Measurements from ENCODE around the gene RSPRY1. TPM values are rescaled to one million over a fixed set of nuclear protein-coding genes. Genes with fewer than 3 reads are reported as not detected.

The RSPRY1 gene
- total and polyA plus RNA-seq, 9 donors: 15.9 to 42.1 (median 28.3) TPM

DNA sequence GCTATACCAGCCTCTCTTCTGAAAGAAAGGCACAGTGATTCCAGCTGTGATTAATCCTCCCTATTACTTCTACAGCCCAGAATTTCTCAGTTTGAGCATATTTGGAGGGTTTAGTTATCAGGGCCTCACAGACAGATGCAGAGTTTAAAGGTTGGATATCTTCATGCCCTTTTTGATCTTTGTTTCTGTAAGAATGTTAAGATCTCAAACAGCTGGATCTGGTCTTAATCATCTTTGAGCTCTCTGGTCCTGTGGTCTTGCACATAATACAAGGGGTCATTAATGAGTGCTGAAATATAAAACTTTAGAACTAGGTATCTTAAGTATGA, 49.9 kb downstream of the RSPRY1 start:
- Histone ChIP-seq H3K27me3 (no peaks in the 10 kb centered on the region), H3K4me3 (no peak overlapping the region), H3K9me3 (no peaks in the 10 kb centered on the region), H3K27ac (no peak overlapping the region), H3K4me1 (ENCODE audit: insufficient read depth) (no peaks in the 10 kb centered on the region), H3K36me3 (no peaks in the 10 kb centered on the region)
- no peak for DNase-seq
- TF ChIP-seq POLR2A (IDR thresholded peaks at IDR 0.05) (no peak), EP300 (IDR thresholded peaks at IDR 0.05) (no peak)
- TF ChIP-seq, protein P1, sequence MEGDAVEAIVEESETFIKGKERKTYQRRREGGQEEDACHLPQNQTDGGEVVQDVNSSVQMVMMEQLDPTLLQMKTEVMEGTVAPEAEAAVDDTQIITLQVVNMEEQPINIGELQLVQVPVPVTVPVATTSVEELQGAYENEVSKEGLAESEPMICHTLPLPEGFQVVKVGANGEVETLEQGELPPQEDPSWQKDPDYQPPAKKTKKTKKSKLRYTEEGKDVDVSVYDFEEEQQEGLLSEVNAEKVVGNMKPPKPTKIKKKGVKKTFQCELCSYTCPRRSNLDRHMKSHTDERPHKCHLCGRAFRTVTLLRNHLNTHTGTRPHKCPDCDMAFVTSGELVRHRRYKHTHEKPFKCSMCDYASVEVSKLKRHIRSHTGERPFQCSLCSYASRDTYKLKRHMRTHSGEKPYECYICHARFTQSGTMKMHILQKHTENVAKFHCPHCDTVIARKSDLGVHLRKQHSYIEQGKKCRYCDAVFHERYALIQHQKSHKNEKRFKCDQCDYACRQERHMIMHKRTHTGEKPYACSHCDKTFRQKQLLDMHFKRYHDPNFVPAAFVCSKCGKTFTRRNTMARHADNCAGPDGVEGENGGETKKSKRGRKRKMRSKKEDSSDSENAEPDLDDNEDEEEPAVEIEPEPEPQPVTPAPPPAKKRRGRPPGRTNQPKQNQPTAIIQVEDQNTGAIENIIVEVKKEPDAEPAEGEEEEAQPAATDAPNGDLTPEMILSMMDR (IDR thresholded peaks at IDR 0.05): no peak
- intact Hi-C loops (cut with DNase I): no loop called here

DNA sequence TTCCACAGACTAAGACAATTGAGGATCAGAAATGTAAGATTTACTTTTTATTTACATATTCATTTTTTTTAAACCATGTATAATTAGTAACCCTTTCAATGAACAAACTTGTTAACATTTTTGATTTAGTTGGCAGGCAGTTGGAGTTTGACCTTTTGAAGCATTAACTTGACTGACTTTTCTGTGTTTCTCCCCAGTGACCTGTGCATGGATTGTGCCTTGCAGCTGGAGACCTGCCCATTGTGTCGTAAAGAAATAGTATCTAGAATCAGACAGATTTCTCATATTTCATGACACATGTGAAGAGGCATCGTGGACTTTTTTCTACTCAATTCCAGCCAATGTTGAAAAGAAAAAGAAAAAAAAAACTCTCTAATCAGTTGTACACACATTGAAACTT, 52.6 kb downstream of the RSPRY1 start:
- no peaks in the 10 kb centered on the region for H3K4me1 ChIP-seq (ENCODE audit: insufficient read depth)
- WGBS, 3 donors: 77 to 81% (median 78%) methylated on average over 2 of the region's 2 CpGs
- TF ChIP-seq, protein P1 (IDR thresholded peaks at IDR 0.05): no peak
- TF ChIP-seq POLR2A (IDR thresholded peaks at IDR 0.05): no peak
- no peak for TF ChIP-seq EP300 (IDR thresholded peaks at IDR 0.05)
- H3K4me3 ChIP-seq: no peak overlapping the region
- H3K27ac ChIP-seq: no peak overlapping the region
- intact Hi-C loops (cut with DNase I): no loop called here
- no peaks in the 10 kb centered on the region for H3K36me3 ChIP-seq
- H3K9me3 ChIP-seq: no peaks in the 10 kb centered on the region
- DNase-seq: no peak
- H3K27me3 ChIP-seq: no peaks in the 10 kb centered on the region

DNA sequence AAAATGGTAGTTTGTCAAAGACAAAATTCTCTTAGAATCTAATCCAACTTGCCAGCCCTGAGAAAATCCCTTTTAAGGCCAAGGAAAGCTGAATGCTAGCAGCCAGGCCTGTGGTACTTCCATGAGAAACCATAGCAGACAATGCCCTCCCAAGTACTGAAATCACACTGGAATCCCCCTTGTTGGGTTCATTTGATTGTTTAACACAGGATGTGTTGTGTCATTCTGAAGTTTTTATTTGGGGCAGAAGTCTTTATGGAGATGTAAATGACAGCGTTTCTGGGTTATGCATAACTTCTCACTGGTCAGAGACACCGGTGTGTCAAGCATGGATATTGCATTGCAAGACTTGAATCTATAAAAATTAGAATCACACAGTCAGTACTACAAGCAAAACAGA, 53.0 kb downstream of the RSPRY1 start:
- Histone ChIP-seq H3K4me1 (ENCODE audit: insufficient read depth) (no peaks in the 10 kb centered on the region), H3K4me3 (no peak overlapping the region), H3K36me3 (no peaks in the 10 kb centered on the region), H3K27me3 (no peaks in the 10 kb centered on the region), H3K27ac (no peak overlapping the region), H3K9me3 (no peaks in the 10 kb centered on the region)
- WGBS, 3 donors: 79 to 89% (median 86%) methylated on average over 2 of the region's 2 CpGs
- TF ChIP-seq EP300 (IDR thresholded peaks at IDR 0.05) (no peak), POLR2A (IDR thresholded peaks at IDR 0.05) (no peak)
- TF ChIP-seq, protein P1 (IDR thresholded peaks at IDR 0.05): no peak
- intact Hi-C loops (cut with DNase I): no loop called here
- no peak for DNase-seq

DNA sequence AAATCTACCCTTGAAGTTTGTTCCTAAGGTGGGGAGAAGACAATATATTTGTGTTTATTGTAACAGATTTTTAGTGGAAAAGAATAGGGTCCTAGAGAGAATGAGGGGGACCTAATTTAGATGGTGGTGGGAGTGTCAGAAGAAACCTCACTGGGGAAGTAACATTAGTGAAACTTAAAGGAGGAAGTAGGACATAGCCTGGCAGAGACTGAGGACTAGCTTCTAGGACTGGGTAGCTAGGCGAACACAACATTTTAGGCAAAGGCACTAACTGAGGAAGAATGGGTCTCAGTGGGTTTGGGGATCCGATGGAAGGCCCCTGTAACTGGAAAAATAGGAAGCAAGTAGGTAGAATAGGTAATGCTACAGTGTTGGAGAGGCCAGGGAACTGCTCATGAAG, 54.7 kb downstream of the RSPRY1 start:
- H3K27me3 ChIP-seq: no peaks in the 10 kb centered on the region
- H3K9me3 ChIP-seq: no peaks in the 10 kb centered on the region
- TF ChIP-seq, protein P1 (IDR thresholded peaks at IDR 0.05): no peak
- TF ChIP-seq POLR2A (IDR thresholded peaks at IDR 0.05) (no peak), EP300 (IDR thresholded peaks at IDR 0.05) (no peak)
- 95 to 98% (median 96%) methylated on average over 2 of the region's 2 CpGs for WGBS, 3 donors
- DNase-seq: no peak
- no peaks in the 10 kb centered on the region for H3K36me3 ChIP-seq
- H3K4me3 ChIP-seq: no peak overlapping the region
- H3K4me1 ChIP-seq (ENCODE audit: insufficient read depth): peaks cover 2% of the 10 kb centered on the region
- intact Hi-C loops (cut with DNase I): loop anchor here in 1 of 4 donors (5.0 kb wide), 1 partner anchor 49 kb away; no protein-coding TSS in a partner anchor
- H3K27ac ChIP-seq: no peak overlapping the region

DNA sequence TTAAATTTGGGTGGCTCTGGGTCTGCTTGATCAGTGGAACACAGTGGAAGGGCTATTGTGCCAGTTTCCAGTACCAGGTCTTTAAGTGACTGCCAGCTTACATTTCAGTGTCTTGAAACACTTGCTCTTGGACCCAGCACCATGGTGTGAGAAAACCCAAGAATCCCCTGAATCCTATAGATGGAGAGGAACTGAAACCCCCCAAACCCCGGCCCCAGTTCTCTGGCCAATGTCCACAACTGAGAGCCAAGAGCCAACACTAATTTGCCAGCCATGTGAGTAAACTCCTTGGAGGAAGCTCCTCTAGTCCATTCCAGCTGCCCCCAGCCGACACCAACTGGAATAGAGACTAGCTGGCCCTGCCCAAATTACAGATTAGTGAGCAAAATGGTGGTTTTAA, 56.5 kb downstream of the RSPRY1 start:
- no peaks in the 10 kb centered on the region for H3K36me3 ChIP-seq
- no peaks in the 10 kb centered on the region for H3K9me3 ChIP-seq
- TF ChIP-seq, protein P1 (IDR thresholded peaks at IDR 0.05): no peak
- TF ChIP-seq EP300 (IDR thresholded peaks at IDR 0.05) (no peak), POLR2A (IDR thresholded peaks at IDR 0.05) (no peak)
- H3K27ac ChIP-seq: no peak overlapping the region
- H3K4me3 ChIP-seq: no peak overlapping the region
- DNase-seq: no peak
- no peaks in the 10 kb centered on the region for H3K27me3 ChIP-seq
- intact Hi-C loops (cut with DNase I): loop anchor here in 1 of 4 donors (5.0 kb wide), 1 partner anchor 50 kb away; no protein-coding TSS in a partner anchor
- WGBS, 3 donors: 79 to 85% (median 85%) methylated on average over 2 of the region's 2 CpGs
- peaks cover 3% of the 10 kb centered on the region for H3K4me1 ChIP-seq (ENCODE audit: insufficient read depth)

All from ovary (tissue), 9 donors.